Large intestine (tissue), 3 donors: ENCODE data around the gene METTL16. TPM values are rescaled to one million over a fixed set of nuclear protein-coding genes. Genes with fewer than 3 reads are reported as not detected.
"Not testable (repeated sequence)": the region's sequence is repeated elsewhere in the genome, so short reads cannot be mapped to it uniquely, and the experiment has no call there.

Experiments
- DNase-seq, 2 donors: peaks; one replicate each; pipeline versions ENCODE4 v3.0.0 to v3.0.0-alpha.2; 2013
- H3K27ac ChIP-seq: one replicate; pipeline ENCODE4 v1.5.1; 2013; ENCODE audit warnings: low read length
- H3K27me3 ChIP-seq: 2 replicates; pipeline ENCODE4 v1.6.1; 2013; ENCODE audit warnings: low read length; ENCODE audit not compliant: control insufficient read depth, insufficient read depth
- H3K36me3 ChIP-seq: 2 replicates; pipeline ENCODE4 v1.6.1; 2013; ENCODE audit warnings: low read length; ENCODE audit not compliant: control insufficient read depth, insufficient read depth
- H3K4me1 ChIP-seq: one replicate; pipeline ENCODE4 v1.6.1; 2013; ENCODE audit warnings: low read length; ENCODE audit not compliant: control insufficient read depth, insufficient read depth
- H3K4me3 ChIP-seq: one replicate; pipeline ENCODE4 v1.5.1; 2013; ENCODE audit warnings: low read length
- H3K9me3 ChIP-seq: one replicate; pipeline ENCODE4 v1.6.1; 2013; ENCODE audit warnings: mild to moderate bottlenecking, low read depth, low read length, moderate library complexity; ENCODE audit not compliant: control insufficient read depth
- WGBS: methylation state at CpG from one replicate; pipeline ENCODE4 v1.1.5; 2013; ENCODE audit warnings: low lambda C conversion rate; ENCODE audit not compliant: insufficient coverage; 5-methylcytosine and 5-hydroxymethylcytosine counted together
- polyA plus RNA-seq: library from polyadenylated mRNA; unstranded; fragments of 120-200 nt; gene quantifications from one replicate; pipeline ENCODE4 v1.2.1, GENCODE V29; 2013

The METTL16 gene
- polyA plus RNA-seq, 1 donor, result 26.3 TPM

GRCh38 chr17:2508035-2508434, 3.7 kb downstream of the METTL16 start:
- Histone ChIP-seq H3K27me3 (no peaks in the 10 kb centered on the region), H3K9me3 (peaks cover 4% of the 10 kb centered on the region), H3K27ac (no peak overlapping the region), H3K4me3 (no peak overlapping the region), H3K36me3 (no peaks in the 10 kb centered on the region), H3K4me1 (no peaks in the 10 kb centered on the region)
- WGBS, result no CpG with 5 or more reads among the region's 1 CpG
- no peak for DNase-seq

- not testable (repeated sequence) for H3K4me3 ChIP-seq, H3K9me3 ChIP-seq, H3K4me1 ChIP-seq, H3K36me3 ChIP-seq, H3K27ac ChIP-seq, DNase-seq, H3K27me3 ChIP-seq
- whole genome bisulfite sequencing, result no CpG with 5 or more reads among the region's 29 CpGs
Observed at GRCh38 chr17:2507015-2507414, 4.7 kb downstream of the METTL16 start.

DNA sequence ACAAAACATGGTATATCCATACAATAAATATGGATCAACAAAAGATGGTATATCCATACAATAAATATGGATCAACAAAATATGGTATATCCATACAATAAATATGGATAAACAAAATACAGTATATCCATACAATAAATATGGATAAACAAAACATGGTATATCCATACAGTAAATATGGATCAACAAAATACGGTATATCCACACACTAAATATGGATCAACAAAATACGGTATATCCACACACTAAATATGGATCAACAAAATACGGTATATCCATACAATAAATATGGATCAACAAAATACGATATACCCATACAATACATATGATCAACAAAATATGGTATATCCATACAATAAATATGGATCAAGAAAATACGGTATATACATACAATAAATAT, 8.1 kb downstream of the METTL16 start:
- no peak for DNase-seq
- WGBS, result 50% methylated on average over 1 of the region's 5 CpGs

DNA sequence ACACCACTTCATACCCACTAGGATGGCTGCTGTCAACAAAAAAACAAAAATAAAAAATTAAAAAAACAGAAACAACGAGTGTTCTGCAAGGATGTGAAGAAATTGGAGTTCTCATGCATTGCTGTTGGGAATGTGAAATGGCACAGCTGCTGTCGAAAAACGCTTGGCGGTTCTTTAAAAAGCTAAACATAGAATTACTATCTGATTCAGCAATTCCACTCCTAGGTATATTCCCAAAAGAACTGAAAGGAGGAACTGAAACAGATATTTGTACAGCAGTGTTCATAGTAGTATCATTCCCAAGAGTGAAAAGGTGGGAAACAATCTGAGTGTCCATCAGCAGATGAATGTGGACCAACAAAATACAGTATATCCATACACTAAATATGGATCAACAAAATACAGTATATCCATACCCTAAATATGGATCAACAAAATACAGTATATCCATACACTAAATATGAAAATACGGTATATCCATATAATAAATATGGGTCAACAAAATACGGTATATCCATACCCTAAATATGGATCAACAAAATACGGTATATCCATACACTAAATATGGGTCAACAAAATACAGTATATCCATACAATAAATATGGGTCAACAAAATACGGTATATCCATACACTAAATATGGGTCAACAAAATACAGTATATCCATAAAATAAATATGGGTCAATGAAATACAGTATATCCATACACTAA, 8.7 kb downstream of the METTL16 start:
- 100% methylated on average over 4 of the region's 8 CpGs for WGBS

More for the DNA sequence above, 8.1 kb downstream of the METTL16 start:
- H3K4me3 ChIP-seq, result no peak overlapping the region
- H3K27me3 ChIP-seq, result no peaks in the 10 kb centered on the region
- H3K9me3 ChIP-seq, result peaks cover 6% of the 10 kb centered on the region
- H3K36me3 ChIP-seq, result peaks cover 18% of the 10 kb centered on the region
- no peaks in the 10 kb centered on the region for H3K4me1 ChIP-seq
- no peak overlapping the region for H3K27ac ChIP-seq

DNA sequence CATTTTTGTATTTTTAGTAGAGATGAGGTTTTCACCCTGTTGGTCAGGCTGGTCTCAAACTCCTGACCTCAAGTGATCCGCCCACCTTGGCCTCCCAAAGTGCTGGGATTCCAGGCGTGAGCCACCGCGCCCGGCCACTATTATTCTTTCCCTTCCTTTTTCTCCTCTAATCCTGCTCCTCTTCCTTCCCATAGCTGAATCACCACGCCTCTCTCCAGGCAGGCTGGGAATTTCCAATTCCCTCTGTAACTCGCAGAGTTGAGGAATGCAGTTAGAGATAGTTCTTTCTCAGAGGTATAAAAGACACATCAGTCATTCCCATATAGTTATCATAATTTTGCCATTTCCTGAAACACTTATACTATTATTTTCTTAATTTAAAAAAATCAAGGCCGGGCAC, 11.2 kb downstream of the METTL16 start:
- no peaks in the 10 kb centered on the region for H3K27me3 ChIP-seq
- WGBS, result 100% methylated on average over 2 of the region's 8 CpGs
- no peak for DNase-seq
- peaks cover 3% of the 10 kb centered on the region for H3K9me3 ChIP-seq
- peaks cover 22% of the 10 kb centered on the region for H3K36me3 ChIP-seq
- H3K27ac ChIP-seq, result no peak overlapping the region
- no peaks in the 10 kb centered on the region for H3K4me1 ChIP-seq
- H3K4me3 ChIP-seq, result no peak overlapping the region

More for the DNA sequence above, 8.7 kb downstream of the METTL16 start:
- Histone ChIP-seq H3K4me1 (no peaks in the 10 kb centered on the region), H3K9me3 (peaks cover 6% of the 10 kb centered on the region), H3K27me3 (no peaks in the 10 kb centered on the region), H3K4me3 (no peak overlapping the region), H3K27ac (no peak overlapping the region), H3K36me3 (peaks cover 18% of the 10 kb centered on the region)
- no peak for DNase-seq

- WGBS, result no CpG with 5 or more reads among the region's 15 CpGs
- H3K27ac ChIP-seq, H3K4me1 ChIP-seq, DNase-seq, H3K27me3 ChIP-seq, H3K4me3 ChIP-seq, H3K9me3 ChIP-seq, H3K36me3 ChIP-seq: not testable (repeated sequence)
Observed at GRCh38 chr17:2489286-2489685, 22.4 kb downstream of the METTL16 start.

DNA sequence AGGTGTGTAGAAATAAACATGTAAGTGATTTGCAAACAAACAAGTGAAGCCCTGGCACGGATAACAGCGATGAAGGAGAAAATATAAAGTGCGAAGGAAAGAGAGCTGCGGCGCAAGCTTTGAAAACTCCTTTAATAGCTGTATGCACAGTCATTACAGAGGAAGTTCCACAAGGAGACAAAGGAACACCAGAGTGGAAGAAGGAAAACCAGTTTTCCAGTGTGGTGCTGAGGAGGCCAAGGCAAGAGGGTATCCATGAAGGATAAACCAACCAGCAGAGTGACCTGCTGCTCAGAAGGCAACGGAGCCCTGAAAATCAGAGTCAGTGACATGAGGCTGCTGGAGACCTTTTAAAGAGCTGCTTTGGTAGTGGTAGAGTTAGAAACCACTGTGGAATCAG, 24.4 kb downstream of the METTL16 start:
- H3K27ac ChIP-seq, result no peak overlapping the region
- H3K4me1 ChIP-seq, result no peaks in the 10 kb centered on the region
- WGBS, result 100% methylated on average over 5 of the region's 6 CpGs
- H3K36me3 ChIP-seq, result peaks cover 2% of the 10 kb centered on the region
- H3K27me3 ChIP-seq, result no peaks in the 10 kb centered on the region
- no peaks in the 10 kb centered on the region for H3K9me3 ChIP-seq
- H3K4me3 ChIP-seq, result no peak overlapping the region
- no peak for DNase-seq

DNA sequence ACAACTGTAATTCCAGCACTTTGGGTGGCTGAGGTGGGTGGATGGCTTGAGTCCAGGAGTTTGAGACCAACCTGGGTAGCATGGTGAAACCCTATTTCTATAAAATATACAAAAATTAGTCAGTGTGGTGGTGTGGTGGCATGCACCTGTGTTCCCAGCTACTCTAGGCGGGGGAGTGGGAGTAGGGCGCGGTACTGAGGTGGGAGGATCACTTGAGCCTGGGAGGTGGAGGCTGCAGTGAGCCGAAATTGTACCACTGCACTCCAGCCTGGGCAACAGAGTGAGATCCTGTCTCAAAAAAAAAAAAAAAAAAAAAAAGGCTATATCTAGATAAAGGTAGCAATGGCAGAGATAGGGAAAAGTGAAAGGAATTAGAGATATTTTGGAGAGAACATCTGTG, 25.0 kb downstream of the METTL16 start:
- H3K27ac ChIP-seq, H3K4me3 ChIP-seq, H3K36me3 ChIP-seq, DNase-seq, H3K4me1 ChIP-seq, H3K27me3 ChIP-seq, H3K9me3 ChIP-seq: not testable (repeated sequence)
- no CpG with 5 or more reads among the region's 4 CpGs for WGBS

DNA sequence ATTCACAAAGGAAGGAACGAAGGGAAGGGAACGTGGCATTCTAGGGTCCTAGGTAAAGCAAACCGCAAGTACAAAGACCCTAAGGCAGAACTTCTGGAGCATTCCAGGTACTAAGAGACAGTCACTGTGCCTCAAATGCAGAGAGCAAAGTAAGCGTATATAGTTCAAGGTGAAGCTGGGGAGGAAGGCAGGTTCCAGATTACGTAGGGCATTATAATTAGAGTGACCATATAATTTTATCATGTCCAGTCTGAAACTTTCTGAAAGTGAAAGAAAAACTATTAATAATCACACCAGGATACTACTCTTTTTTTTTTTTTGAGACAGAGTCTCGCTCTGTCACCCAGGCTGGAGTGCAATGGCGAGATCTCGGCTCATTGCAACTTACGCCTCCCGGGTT, 25.7 kb downstream of the METTL16 start:
- Histone ChIP-seq H3K9me3 (no peaks in the 10 kb centered on the region), H3K27ac (no peak overlapping the region), H3K4me3 (no peak overlapping the region), H3K36me3 (peaks cover 2% of the 10 kb centered on the region), H3K4me1 (no peaks in the 10 kb centered on the region), H3K27me3 (no peaks in the 10 kb centered on the region)
- DNase-seq, result no peak
- WGBS, result 90% methylated on average over 2 of the region's 10 CpGs

DNA sequence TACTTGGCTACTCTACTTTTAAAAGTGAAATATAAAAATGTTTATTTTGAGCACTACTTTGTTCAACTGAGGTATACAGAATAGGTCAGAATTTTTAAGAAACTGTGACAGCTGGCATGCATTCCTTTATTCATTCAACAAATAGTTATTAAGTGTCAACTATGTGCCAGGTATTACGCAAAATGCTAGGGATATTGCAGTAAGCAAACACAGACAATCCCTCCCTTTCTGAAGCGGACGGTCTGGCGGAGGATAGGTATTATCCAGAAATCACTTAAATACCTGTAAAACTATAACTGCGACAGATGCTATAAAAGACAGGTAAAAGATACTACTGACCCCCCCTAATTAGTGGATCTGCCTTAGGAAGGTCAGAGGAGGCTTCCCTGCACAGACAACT, 26.1 kb downstream of the METTL16 start:
- peaks cover 2% of the 10 kb centered on the region for H3K36me3 ChIP-seq
- WGBS, result 100% methylated on average over 1 of the region's 5 CpGs
- H3K4me3 ChIP-seq, result no peak overlapping the region
- DNase-seq, result no peak
- H3K4me1 ChIP-seq, result no peaks in the 10 kb centered on the region
- no peak overlapping the region for H3K27ac ChIP-seq
- no peaks in the 10 kb centered on the region for H3K27me3 ChIP-seq
- no peaks in the 10 kb centered on the region for H3K9me3 ChIP-seq

DNA sequence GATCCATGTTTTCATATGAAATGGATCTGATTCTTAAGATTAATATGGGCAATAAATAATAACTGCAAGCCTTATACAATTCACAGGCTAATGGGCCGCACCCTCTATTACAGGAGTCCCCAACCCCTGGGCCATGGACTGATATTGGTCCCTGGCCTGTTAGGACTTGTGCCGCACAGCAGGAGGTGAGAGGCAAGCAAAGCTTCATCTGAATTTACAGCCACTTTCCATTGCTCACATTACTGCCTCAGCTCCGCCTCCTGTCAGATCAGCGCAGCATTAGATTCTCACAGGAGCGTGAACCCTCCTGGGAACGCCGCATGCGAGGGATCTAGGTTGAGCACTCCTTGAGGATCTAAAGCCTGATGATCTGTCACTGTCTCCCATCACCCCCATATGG, 26.8 kb downstream of the METTL16 start:
- peaks cover 2% of the 10 kb centered on the region for H3K36me3 ChIP-seq
- H3K4me3 ChIP-seq, result no peak overlapping the region
- H3K27me3 ChIP-seq, result no peaks in the 10 kb centered on the region
- no peaks in the 10 kb centered on the region for H3K4me1 ChIP-seq
- DNase-seq, result no peak
- no CpG with 5 or more reads among the region's 8 CpGs for WGBS
- H3K27ac ChIP-seq, result no peak overlapping the region
- H3K9me3 ChIP-seq, result no peaks in the 10 kb centered on the region
